ENCODE results near the gene TBL1X.

DNA sequence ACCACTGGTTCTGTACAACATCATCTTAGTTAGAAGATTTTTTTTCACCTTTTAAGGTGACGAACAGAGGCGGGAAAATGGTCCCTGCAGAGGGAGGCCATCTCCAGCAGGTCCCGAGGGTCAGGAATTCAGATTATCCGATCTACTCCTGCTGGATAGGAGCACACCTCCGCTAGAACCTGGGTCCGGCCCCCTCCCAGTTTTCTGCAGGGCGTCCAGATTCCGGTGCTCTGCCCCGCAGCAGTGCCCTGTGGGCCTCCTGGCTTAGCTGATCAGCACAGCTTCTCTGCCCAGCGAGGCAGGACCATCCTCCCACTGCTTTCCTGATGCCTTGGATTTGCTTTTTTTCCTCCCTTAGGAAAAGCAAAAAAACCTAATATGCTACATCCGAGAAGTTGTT lies 2.3 kb downstream of the TBL1X start:
- TF ChIP-seq POLR2A (IDR thresholded peaks at IDR 0.05; ENCODE audit: extremely low read depth, insufficient read length) (no peak), MYC (IDR thresholded peaks at IDR 0.05; ENCODE audit: low read depth, low read length) (no peak)
- TF ChIP-seq, protein P1, sequence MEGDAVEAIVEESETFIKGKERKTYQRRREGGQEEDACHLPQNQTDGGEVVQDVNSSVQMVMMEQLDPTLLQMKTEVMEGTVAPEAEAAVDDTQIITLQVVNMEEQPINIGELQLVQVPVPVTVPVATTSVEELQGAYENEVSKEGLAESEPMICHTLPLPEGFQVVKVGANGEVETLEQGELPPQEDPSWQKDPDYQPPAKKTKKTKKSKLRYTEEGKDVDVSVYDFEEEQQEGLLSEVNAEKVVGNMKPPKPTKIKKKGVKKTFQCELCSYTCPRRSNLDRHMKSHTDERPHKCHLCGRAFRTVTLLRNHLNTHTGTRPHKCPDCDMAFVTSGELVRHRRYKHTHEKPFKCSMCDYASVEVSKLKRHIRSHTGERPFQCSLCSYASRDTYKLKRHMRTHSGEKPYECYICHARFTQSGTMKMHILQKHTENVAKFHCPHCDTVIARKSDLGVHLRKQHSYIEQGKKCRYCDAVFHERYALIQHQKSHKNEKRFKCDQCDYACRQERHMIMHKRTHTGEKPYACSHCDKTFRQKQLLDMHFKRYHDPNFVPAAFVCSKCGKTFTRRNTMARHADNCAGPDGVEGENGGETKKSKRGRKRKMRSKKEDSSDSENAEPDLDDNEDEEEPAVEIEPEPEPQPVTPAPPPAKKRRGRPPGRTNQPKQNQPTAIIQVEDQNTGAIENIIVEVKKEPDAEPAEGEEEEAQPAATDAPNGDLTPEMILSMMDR (IDR thresholded peaks at IDR 0.05; ENCODE audit: low read depth, low read length) = no peak
- TF ChIP-seq, protein P2, sequence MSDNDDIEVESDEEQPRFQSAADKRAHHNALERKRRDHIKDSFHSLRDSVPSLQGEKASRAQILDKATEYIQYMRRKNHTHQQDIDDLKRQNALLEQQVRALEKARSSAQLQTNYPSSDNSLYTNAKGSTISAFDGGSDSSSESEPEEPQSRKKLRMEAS (IDR thresholded peaks at IDR 0.05; ENCODE audit: low read depth, low read length) = no peak

Measured in NB4 (cell line).